K562 (cell line): ENCODE results near the gene HMOX2. TPM values are rescaled to one million over a fixed set of nuclear protein-coding genes. Genes with fewer than 3 reads are reported as not detected.

Source experiments
- ATAC-seq: fragments of 200-7000 bp; cut with Tn5 transposase; 3 replicates; pipeline ENCODE4 v1.9.1; 2020; ENCODE audit warnings: moderate library complexity
- BruUV-seq: library from RNA; stranded (reverse); fragments of 400-500 nt; replicated peaks from 2 replicates; lab custom pipeline; 2021; lab: Mats Ljungman, UMichigan
- CTCF ChIA-PET: fragments of 300-600 bp; formaldehyde crosslinking; extraction: SDS; loops from one replicate; lab custom pipeline; 2021; ENCODE audit warnings: low intra/inter-chr PET ratio; lab: Yijun Ruan, JAX
- POLR2A ChIA-PET: fragments of 300-600, 350-650 bp; sonication (Branson Sonifier 250); formaldehyde crosslinking; extraction: SDS; loops from one replicate; lab custom pipeline; 2021; ENCODE audit warnings: antibody characterized with exemption, inconsistent platforms; lab: Yijun Ruan, JAX
- DNase-seq, 4 experiments: peaks; one replicate each; pipeline versions ENCODE4 v3.0.0 to v3.0.0-alpha.2; 2011 to 2018; ENCODE audit warnings: low spot score in 3 of 4, mixed read lengths in 3 of 4; ENCODE audit errors: extremely low read depth in 1 of 4
- FAIRE-seq: peaks from 2 replicates; lab custom pipeline; 2011; peaks lifted over from hg19 to GRCh38; lab: Jason Lieb, UNC
- H2AFZ ChIP-seq: 2 replicates; pipeline ENCODE4 v1.6.0; 2011; ENCODE audit warnings: low read depth, low read length, control low read depth, inconsistent platforms
- H3K27ac ChIP-seq: fragments of 200-600 bp; 3 replicates; pipeline ENCODE4 v1.8.0; 2011; ENCODE audit warnings: low read depth, mild to moderate bottlenecking, control low read depth, inconsistent platforms, low read length, moderate library complexity, mixed read lengths; ENCODE audit errors: extremely low read depth
- H3K27me3 ChIP-seq, 2 experiments: fragments of 300-600 bp in 1 of 2; 2 replicates in 1 of 2; 3 replicates in 1 of 2; pipeline versions ENCODE4 v1.6.0 to v1.8.0; 2011; ENCODE audit warnings: inconsistent platforms in 2 of 2, low read length in 2 of 2, mild to moderate bottlenecking in 1 of 2, mixed read lengths in 1 of 2, moderate library complexity in 1 of 2; ENCODE audit not compliant: control insufficient read depth in 2 of 2, insufficient read depth in 2 of 2
- H3K36me3 ChIP-seq: fragments of 300-600 bp; 3 replicates; pipeline ENCODE4 v1.8.0; 2011; ENCODE audit warnings: mild to moderate bottlenecking, low read length, inconsistent platforms; ENCODE audit not compliant: control insufficient read depth, insufficient read depth
- H3K4me1 ChIP-seq, 2 experiments: fragments of 200-600 bp in 1 of 2; replicated peaks in 1 of 2; 2 replicates in 1 of 2; 3 replicates in 1 of 2; pipeline versions ENCODE4 v1.5.1 to v1.8.0; 2011; ENCODE audit warnings: inconsistent platforms in 2 of 2, low read length in 2 of 2, mild to moderate bottlenecking in 1 of 2, mixed read lengths in 1 of 2, moderate library complexity in 1 of 2; ENCODE audit not compliant: control insufficient read depth in 2 of 2, insufficient read depth in 2 of 2
- H3K4me2 ChIP-seq: 2 replicates; pipeline ENCODE4 v1.6.1; 2011; ENCODE audit warnings: low read length, control low read depth, inconsistent platforms, mixed read lengths; ENCODE audit not compliant: insufficient read depth
- H3K4me3 ChIP-seq: fragments of 200-600 bp; sonication (generic), shearing (Covaris generic); 2 replicates; pipeline ENCODE4 v1.5.1; 2016; ENCODE audit warnings: control low read depth, inconsistent platforms
- H3K79me2 ChIP-seq: fragments of 200-600 bp; 3 replicates; pipeline ENCODE4 v1.8.0; 2011; ENCODE audit warnings: low read length, inconsistent platforms; ENCODE audit not compliant: control insufficient read depth, insufficient read depth
- H3K9ac ChIP-seq, 2 experiments: 2 replicates each; pipeline versions ENCODE4 v1.6.0 to v1.6.1; 2011; ENCODE audit warnings: low read depth in 2 of 2, low read length in 2 of 2, control low read depth in 1 of 2, inconsistent platforms in 1 of 2, mild to moderate bottlenecking in 1 of 2, mixed read lengths in 1 of 2; ENCODE audit not compliant: insufficient read depth in 1 of 2
- H3K9me1 ChIP-seq: one replicate; pipeline ENCODE4 v1.6.0; 2011; ENCODE audit warnings: inconsistent platforms, mild to moderate bottlenecking, low read length, moderate library complexity; ENCODE audit not compliant: control insufficient read depth, insufficient read depth
- H3K9me3 ChIP-seq: replicated peaks from 2 replicates; pipeline ENCODE4 v1.5.1; 2011; ENCODE audit warnings: low read depth, low read length, inconsistent platforms; ENCODE audit not compliant: control insufficient read depth, insufficient read depth
- H4K20me1 ChIP-seq: replicated peaks from 2 replicates; pipeline ENCODE4 v1.6.1; 2011; ENCODE audit warnings: low read length, inconsistent platforms, mixed read lengths; ENCODE audit not compliant: control insufficient read depth, insufficient read depth
- AFF1 ChIP-seq, 2 experiments: fragments of 450-650 bp; IDR thresholded peaks; 2 replicates each; pipeline ENCODE4 v1.6.1; 2018; ENCODE audit warnings: mild to moderate bottlenecking in 2 of 2, low read depth in 1 of 2; ENCODE audit not compliant: partially characterized antibody in 2 of 2
- CHCHD3 ChIP-seq: fragments of 250-450 bp; sonication (Bioruptor Pico); IDR thresholded peaks from 2 replicates; pipeline ENCODE4 v2.1.2; 2022; ENCODE audit warnings: mild to moderate bottlenecking
- ELF4 ChIP-seq: fragments of 450-650 bp; formaldehyde crosslinking; IDR thresholded peaks from 2 replicates; pipeline ENCODE4 v1.4.0; 2022; ENCODE audit warnings: missing genetic modification characterization
- FUS ChIP-seq: fragments of 200-400 bp; formaldehyde crosslinking; optimal IDR thresholded peaks from 2 replicates; pipeline ENCODE3; 2017; ENCODE audit warnings: low read depth, low read length
- MAFF ChIP-seq: IDR thresholded peaks from 2 replicates; pipeline ENCODE4 v1.6.1; 2012; ENCODE audit warnings: low read length, improper control_type of control experiment
- MLX ChIP-seq, 2 experiments: fragments of 450-650 bp in 1 of 2; sonication (generic) in 1 of 2; formaldehyde crosslinking; conservative IDR thresholded peaks; 2 replicates each; pipeline versions ENCODE4 v1.4.0 to v1.8.1; 2020 to 2022; ENCODE audit warnings: mild to moderate bottlenecking in 1 of 2, missing genetic modification reagents in 1 of 2
- RFX7 ChIP-seq: fragments of 250-450 bp; sonication (Bioruptor Pico); IDR thresholded peaks from 2 replicates; pipeline ENCODE4 v1.5.1; 2021; ENCODE audit warnings: mild to moderate bottlenecking
- SMARCB1 ChIP-seq: IDR thresholded peaks from 2 replicates; pipeline ENCODE4 v1.6.1; 2011; ENCODE audit warnings: improper control_type of control experiment, low read depth; ENCODE audit not compliant: insufficient read length
- TCF15 ChIP-seq: fragments of 250-450 bp; sonication (Bioruptor Pico); IDR thresholded peaks from 2 replicates; pipeline ENCODE4 v1.8.0; 2022; ENCODE audit warnings: moderate library complexity, mild to moderate bottlenecking, inconsistent platforms
- ZNF586 ChIP-seq: fragments of 450-650 bp; formaldehyde crosslinking; conservative IDR thresholded peaks from 2 replicates; pipeline ENCODE4 v1.4.0; 2020; ENCODE audit warnings: mild to moderate bottlenecking, moderate library complexity
- ZNF639 ChIP-seq, 2 experiments: fragments of 200-800 bp in 1 of 2; sonication (Bioruptor generic) in 1 of 2; sonication (generic) in 1 of 2; formaldehyde crosslinking in 1 of 2; IDR thresholded peaks in 1 of 2; conservative IDR thresholded peaks in 1 of 2; 2 replicates each; pipeline versions ENCODE4 v1.5.0 to v1.6.1; 2016 to 2020; ENCODE audit warnings: missing compliant biosample characterization in 1 of 2, missing genetic modification characterization in 1 of 2, missing genetic modification reagents in 1 of 2
- WGBS: fragments of 100-300 bp; shearing (Covaris generic); methylation state at CpG from one replicate; pipeline ENCODE4 v1.1.6; 2016; ENCODE audit warnings: low coverage, mixed read lengths; ENCODE audit not compliant: insufficient coverage; ENCODE audit errors: missing lambda C conversion rate; 5-methylcytosine and 5-hydroxymethylcytosine counted together
- in situ Hi-C: fragments of 300-500 bp; cut with MboI; formaldehyde crosslinking; loops from 4 replicates; pipeline ENCODE4 v1.15.0; 2018; ENCODE audit warnings: inconsistent platforms, mixed read lengths
- intact Hi-C: fragments of 100-400 bp; cut with micrococcal nuclease; formaldehyde crosslinking; loops from 2 replicates; pipeline ENCODE4 v1.14.2; 2022
- polyA plus RNA-seq, 8 experiments: library from polyadenylated mRNA; depleted of rRNA in 4 of 8; stranded (reverse) in 5 of 8; unstranded in 3 of 8; fragments of >200 nt; fragmentation: Nextera tagmentation in 2 of 8; fragmentation: Illumina TruSeq in 1 of 8; extraction: Ambion mirVana in 2 of 8; extraction: Trizol in 1 of 8; gene quantifications; 2 replicates each; pipeline versions ENCODE4 v1.2.1 to v1.2.3, GENCODE V29; 2011 to 2014; ENCODE audit warnings: inconsistent platforms in 1 of 8, missing spikeins in 1 of 8
- total RNA-seq, 7 experiments: library from RNA; depleted of rRNA in 6 of 7; stranded (reverse); fragments of >200 nt in 6 of 7; fragmentation: Illumina TruSeq in 2 of 7; extraction: Trizol in 2 of 7; gene quantifications; 2 replicates each; pipeline versions ENCODE4 v1.2.1 to v1.2.3, GENCODE V29; 2011 to 2021; ENCODE audit warnings: low replicate concordance in 1 of 7

The HMOX2 gene
- total and polyA plus RNA-seq, 9 of the 15 experiments (the other 6 are each of a cell fraction or from before 2014, with no cell fraction given): 26.8 to 87.4 (median 57.4) TPM

- Histone ChIP-seq H3K36me3 (peaks cover 78% of the 10 kb centered on the region), H4K20me1 (0 out of 2 replicates have a peak, but pooled peaks cover 5% of the 10 kb centered on the region), H2AFZ (no peak overlapping the region), H3K4me1 (peaks cover 0 to 5% of the 10 kb centered on the region in 2 experiments; a peak in 2 of 5 replicates), H3K27me3 (no peaks in the 10 kb centered on the region), H3K4me2 (no peak overlapping the region), H3K79me2 (peaks cover 31% of the 10 kb centered on the region), H3K9me1 (peaks cover 4% of the 10 kb centered on the region), H3K9me3 (no peaks in the 10 kb centered on the region), H3K9ac (no peak overlapping the region), H3K27ac (no peak overlapping the region), H3K4me3 (no peak overlapping the region)
- ChIA-PET POLR2A (interaction anchor here (0.5 to 3.1 kb wide), 6 partner anchors 9 to 415 kb away, joined by 3 to 18 read pairs (median 3); partner anchors contain the start of gene HMOX2), CTCF (no interaction called here)
- 78% methylated on average over 3 of the region's 3 CpGs for WGBS
- intact Hi-C loops: no loop called here
- DNase-seq: no peak
- no peak; the same call in 1 of the 3 replicates for ATAC-seq
- TF ChIP-seq AFF1 (IDR thresholded peaks at IDR 0.05; ENCODE audit: low read depth in 1 of 2, partially characterized antibody in 2 of 2) (no peak), SMARCB1 (no peak), MLX (CRISPR knock-in tag; conservative IDR thresholded peaks at IDR 0.05) (no peak), MAFF (no peak), ELF4 (CRISPR knock-in tag) (no peak), CHCHD3 (no peak), TCF15 (CRISPR knock-in tag) (no peak), ZNF639 (CRISPR knock-in tag; conservative IDR thresholded peaks at IDR 0.05 in 1 of 2, IDR thresholded peaks at IDR 0.05 in 1 of 2) (no peak), ZNF586 (no peak), FUS (no peak), RFX7 (CRISPR knock-in tag) (no peak)
- in situ Hi-C loops: no loop called here
- FAIRE-seq: no peak
- no TSS peak for BruUV-seq
Measured at GRCh38 chr16:4486126-4486893, 10.1 kb downstream of the HMOX2 start.
